Activated naive CD8-positive, alpha-beta T cell treated with anti-CD3 and anti-CD28 coated beads, Interleukin-2, amount 10 ng/mL, durations not matched to agents 7 days and 5 days (primary cell): ENCODE data around the gene UBE2V1. TPM values are rescaled to one million over a fixed set of nuclear protein-coding genes. Genes with fewer than 3 reads are reported as not detected.
"Not testable (repeated sequence)": the region's sequence is repeated elsewhere in the genome, so short reads cannot be mapped to it uniquely, and the experiment has no call there.

Experiments used
- ATAC-seq: fragments of 150-1000 bp; cut with Tn5 transposase; one replicate; pipeline ENCODE4 v1.10.0; 2021; ENCODE audit warnings: low read depth, moderate library complexity
- POLR2A ChIA-PET: fragments of 350-600 bp; sonication (Branson Sonifier 250); formaldehyde crosslinking; loops from one replicate; lab custom pipeline; 2021; ENCODE audit warnings: antibody characterized with exemption; lab: Charles Lee
- DNase-seq: peaks from one replicate; pipeline ENCODE4 v3.0.0; 2021
- H3K27ac Mint-ChIP-seq: one replicate; pipeline ENCODE4 v1.8.0; 2022; ENCODE audit warnings: mild to moderate bottlenecking, mixed read lengths
- H3K27me3 Mint-ChIP-seq: one replicate; pipeline ENCODE4 v1.8.0; 2022; ENCODE audit warnings: mild to moderate bottlenecking, moderate library complexity, mixed read lengths
- H3K36me3 Mint-ChIP-seq: one replicate; pipeline ENCODE4 v1.8.0; 2021; ENCODE audit warnings: mild to moderate bottlenecking, mixed read lengths
- H3K4me1 Mint-ChIP-seq: one replicate; pipeline ENCODE4 v1.8.0; 2021; ENCODE audit warnings: mixed read lengths
- H3K4me3 Mint-ChIP-seq: one replicate; pipeline ENCODE4 v1.8.0; 2022; ENCODE audit warnings: mild to moderate bottlenecking, moderate library complexity, mixed read lengths
- H3K9me3 Mint-ChIP-seq: one replicate; pipeline ENCODE4 v1.8.0; 2021; ENCODE audit warnings: mixed read lengths
- total RNA-seq, 2 experiments: library from RNA; stranded (reverse); gene quantifications; one replicate each; pipeline ENCODE4 v1.2.3, GENCODE V29; 2021

UBE2V1 gene
- total RNA-seq, 2 experiments from 2014 or later: 124 to 140 TPM

DNA sequence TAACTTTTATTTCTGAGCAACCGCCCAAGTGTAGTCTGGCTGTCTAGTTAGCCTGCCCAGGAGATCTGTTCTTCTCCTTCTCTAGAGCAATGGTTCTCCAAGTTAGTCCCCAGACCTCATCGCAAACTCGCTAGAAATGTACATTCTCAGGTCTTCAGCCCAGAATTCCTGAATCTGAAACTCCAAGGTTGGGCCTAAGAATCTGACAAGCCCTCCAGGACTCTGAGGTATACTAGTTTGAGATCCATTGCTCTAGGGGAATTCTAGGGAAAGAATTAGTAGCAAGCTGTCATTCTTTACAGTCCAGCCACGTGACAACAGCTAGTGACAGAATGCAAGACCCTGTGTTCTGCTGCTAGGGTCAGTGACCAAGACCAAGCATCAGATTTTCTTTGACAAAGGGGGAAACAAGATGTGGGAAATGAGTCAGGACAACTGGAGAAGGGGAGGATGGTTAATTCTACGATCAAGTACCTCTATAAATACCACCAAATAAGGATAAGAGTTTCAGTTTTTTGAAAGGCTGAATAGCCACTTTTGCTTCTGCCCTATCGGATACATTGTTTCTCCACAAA is 5.8 kb downstream of the UBE2V1 start:
- Mint-ChIP-seq H3K27me3 (no peaks in the 10 kb centered on the region), H3K4me3 (no peak overlapping the region), H3K27ac (no peak overlapping the region), H3K4me1 (peaks cover 55% of the 10 kb centered on the region), H3K36me3 (peaks cover 25% of the 10 kb centered on the region), H3K9me3 (no peaks in the 10 kb centered on the region)
- DNase-seq (no peak), ATAC-seq (no peak)
- POLR2A ChIA-PET: no interaction called here

DNA sequence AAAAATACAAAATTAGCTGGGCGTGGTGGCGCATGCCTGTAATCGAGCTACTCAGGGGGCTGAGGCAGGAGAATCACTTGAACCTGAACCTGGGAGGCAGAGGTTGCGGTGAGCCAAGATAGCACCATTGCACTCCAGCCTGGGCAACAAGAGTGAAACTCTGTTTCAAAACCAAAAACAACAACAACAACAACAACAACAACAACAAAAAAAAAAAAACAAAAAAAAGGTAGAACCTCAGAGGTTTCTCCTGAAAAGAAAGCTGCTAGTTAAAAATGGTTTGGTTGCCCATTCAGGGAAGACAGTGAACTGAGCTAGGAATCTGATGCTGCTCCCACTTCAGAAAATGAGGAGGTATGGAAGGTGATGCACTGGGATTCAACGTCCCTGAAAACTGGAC is 6.3 kb downstream of the UBE2V1 start:
- ATAC-seq, H3K27ac Mint-ChIP-seq, H3K9me3 Mint-ChIP-seq, H3K27me3 Mint-ChIP-seq, H3K4me3 Mint-ChIP-seq, DNase-seq: not testable (repeated sequence)
- Mint-ChIP-seq H3K36me3 (peaks cover 25% of the 10 kb centered on the region), H3K4me1 (peaks cover 53% of the 10 kb centered on the region)
- POLR2A ChIA-PET: interaction anchor here (0.9 kb wide), 1 partner anchor 10 kb away, joined by 3 read pairs; no protein-coding TSS in a partner anchor

- ATAC-seq, H3K27ac Mint-ChIP-seq, H3K9me3 Mint-ChIP-seq, H3K27me3 Mint-ChIP-seq, DNase-seq, H3K4me3 Mint-ChIP-seq: not testable (repeated sequence)
- Mint-ChIP-seq H3K4me1 (peaks cover 31% of the 10 kb centered on the region), H3K36me3 (peaks cover 21% of the 10 kb centered on the region)
- POLR2A ChIA-PET: interaction anchor here (0.6 kb wide), 1 partner anchor 67 kb away, joined by 3 read pairs; no protein-coding TSS in a partner anchor
Observed at GRCh38 chr20:50103464-50104107, 9.4 kb downstream of the UBE2V1 start.

DNA sequence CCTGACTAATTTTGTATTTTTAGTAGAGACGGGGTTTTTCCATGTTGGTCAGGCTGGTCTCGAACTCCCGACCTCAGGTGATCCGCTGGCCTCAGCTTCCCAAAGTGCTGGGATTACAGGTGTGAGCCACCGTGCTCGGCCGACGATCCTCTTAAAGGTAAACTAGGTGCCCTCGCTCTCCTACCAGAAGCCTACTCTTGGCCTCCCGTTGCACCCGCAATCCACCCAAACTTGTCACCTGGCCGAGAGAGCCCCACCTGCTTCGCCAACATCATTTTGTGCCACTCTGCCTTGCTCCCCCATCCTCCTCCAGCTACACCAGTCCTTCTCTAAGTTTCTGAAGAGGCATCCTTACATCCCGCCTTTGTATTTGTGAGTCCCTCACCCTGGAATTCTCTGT is 10.4 kb downstream of the UBE2V1 start:
- H3K4me1 Mint-ChIP-seq: peaks cover 26% of the 10 kb centered on the region
- ATAC-seq, H3K4me3 Mint-ChIP-seq, DNase-seq, H3K9me3 Mint-ChIP-seq, H3K27me3 Mint-ChIP-seq, H3K27ac Mint-ChIP-seq: not testable (repeated sequence)
- POLR2A ChIA-PET: interaction anchor here (0.6 kb wide), 1 partner anchor 17 kb away, joined by 3 read pairs; no protein-coding TSS in a partner anchor
- H3K36me3 Mint-ChIP-seq: peaks cover 17% of the 10 kb centered on the region

DNA sequence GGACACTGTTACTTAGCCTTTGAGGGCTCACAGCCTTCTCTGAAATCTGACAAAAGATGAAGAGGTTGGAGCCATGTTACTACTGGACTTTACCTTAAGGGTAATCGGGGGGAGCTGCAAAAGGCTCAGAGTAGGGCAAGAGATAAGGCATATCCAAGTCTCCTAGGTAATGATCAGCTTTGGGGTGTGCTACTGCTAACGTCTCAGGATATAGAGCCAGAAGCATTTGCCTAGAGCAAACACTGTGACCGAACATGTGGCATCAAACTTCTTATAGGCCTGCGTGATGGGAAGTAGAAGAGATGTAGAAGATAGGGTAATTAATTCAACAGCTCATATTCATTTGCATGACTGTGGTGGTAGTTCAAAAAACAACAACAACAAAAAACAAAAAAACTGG is 11.1 kb downstream of the UBE2V1 start:
- Mint-ChIP-seq H3K9me3 (no peaks in the 10 kb centered on the region), H3K27ac (no peak overlapping the region), H3K4me3 (no peak overlapping the region), H3K36me3 (peaks cover 17% of the 10 kb centered on the region), H3K27me3 (no peaks in the 10 kb centered on the region), H3K4me1 (peaks cover 22% of the 10 kb centered on the region)
- POLR2A ChIA-PET: interaction anchor here (0.6 kb wide), 1 partner anchor 18 kb away, joined by 3 read pairs; no protein-coding TSS in a partner anchor
- DNase-seq (no peak), ATAC-seq (no peak)

DNA sequence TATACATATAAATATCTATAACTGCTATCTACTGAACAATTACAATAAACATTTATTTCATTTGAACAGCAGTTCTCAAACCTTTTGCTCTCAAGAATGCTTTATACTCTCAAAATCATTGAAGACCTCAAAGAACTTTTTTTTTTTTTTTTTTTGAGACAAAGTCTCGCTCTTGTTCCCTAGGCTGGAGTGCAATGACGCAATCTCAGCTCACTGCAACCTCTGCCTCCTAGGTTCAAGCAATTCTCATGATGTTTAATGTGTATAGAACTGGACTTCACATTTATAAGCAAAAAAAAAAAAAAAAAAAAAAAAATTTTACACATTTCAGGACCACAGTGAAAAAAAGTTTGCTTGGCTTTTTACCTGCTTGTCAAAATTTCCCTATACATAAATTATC is 11.7 kb downstream of the UBE2V1 start:
- Mint-ChIP-seq H3K9me3 (no peaks in the 10 kb centered on the region), H3K4me1 (peaks cover 22% of the 10 kb centered on the region), H3K27ac (no peak overlapping the region), H3K36me3 (peaks cover 17% of the 10 kb centered on the region), H3K4me3 (no peak overlapping the region), H3K27me3 (no peaks in the 10 kb centered on the region)
- POLR2A ChIA-PET: no interaction called here
- ATAC-seq (no peak), DNase-seq (no peak)

GRCh38 chr20:50100552-50100951 is 12.4 kb downstream of the UBE2V1 start:
- DNase-seq: no peak
- H3K4me1 Mint-ChIP-seq: peaks cover 24% of the 10 kb centered on the region
- H3K27me3 Mint-ChIP-seq: no peaks in the 10 kb centered on the region
- no peak overlapping the region for H3K27ac Mint-ChIP-seq
- no peak for ATAC-seq
- peaks cover 17% of the 10 kb centered on the region for H3K36me3 Mint-ChIP-seq
- POLR2A ChIA-PET: no interaction called here
- no peaks in the 10 kb centered on the region for H3K9me3 Mint-ChIP-seq
- no peak overlapping the region for H3K4me3 Mint-ChIP-seq

- no peaks in the 10 kb centered on the region for H3K27me3 Mint-ChIP-seq
- H3K27ac Mint-ChIP-seq: no peak overlapping the region
- no peak for DNase-seq
- POLR2A ChIA-PET: interaction anchor here (1.0 kb wide), 1 partner anchor 53 kb away, joined by 3 read pairs; the partner anchor contains the start of gene PEDS1
- H3K4me3 Mint-ChIP-seq: no peak overlapping the region
- H3K36me3 Mint-ChIP-seq: peaks cover 23% of the 10 kb centered on the region
- H3K4me1 Mint-ChIP-seq: peaks cover 25% of the 10 kb centered on the region
- ATAC-seq: no peak
- H3K9me3 Mint-ChIP-seq: no peaks in the 10 kb centered on the region
Observed at GRCh38 chr20:50099565-50099991, 13.4 kb downstream of the UBE2V1 start.

DNA sequence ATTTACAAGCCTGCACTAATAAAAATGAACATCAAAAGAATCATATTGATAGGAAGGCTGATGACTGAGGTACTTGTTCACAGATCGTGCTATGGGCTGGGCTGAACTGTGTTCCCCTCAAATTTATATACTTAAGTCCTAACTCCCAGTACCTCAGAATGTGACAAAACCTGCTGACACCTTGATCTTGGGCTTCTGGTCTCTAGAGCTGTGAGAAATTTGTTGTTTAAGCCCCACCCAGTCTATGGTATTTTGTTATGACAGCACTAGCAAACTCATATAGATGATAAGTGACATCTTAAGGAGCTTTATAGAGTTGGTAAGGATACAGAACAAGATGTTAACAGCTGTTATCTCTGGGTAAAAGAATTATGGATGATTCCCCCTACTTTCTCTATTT is 13.8 kb downstream of the UBE2V1 start:
- no peak overlapping the region for H3K27ac Mint-ChIP-seq
- ATAC-seq: no peak
- H3K4me3 Mint-ChIP-seq: no peak overlapping the region
- POLR2A ChIA-PET: interaction anchor here (1.0 to 1.3 kb wide), 2 partner anchors 11 to 54 kb away, joined by 3 to 4 read pairs; partner anchors contain the start of gene PEDS1
- H3K4me1 Mint-ChIP-seq: peaks cover 25% of the 10 kb centered on the region
- DNase-seq: no peak
- peaks cover 27% of the 10 kb centered on the region for H3K36me3 Mint-ChIP-seq
- no peaks in the 10 kb centered on the region for H3K27me3 Mint-ChIP-seq
- H3K9me3 Mint-ChIP-seq: no peaks in the 10 kb centered on the region

GRCh38 chr20:50098259-50098658 is 14.7 kb downstream of the UBE2V1 start:
- no peaks in the 10 kb centered on the region for H3K27me3 Mint-ChIP-seq
- no peak for DNase-seq
- peaks cover 25% of the 10 kb centered on the region for H3K4me1 Mint-ChIP-seq
- H3K4me3 Mint-ChIP-seq: no peak overlapping the region
- H3K27ac Mint-ChIP-seq: peak overlapping the region; percentile 32
- H3K36me3 Mint-ChIP-seq: peaks cover 31% of the 10 kb centered on the region
- no peak for ATAC-seq
- POLR2A ChIA-PET: interaction anchor here (1.3 kb wide), 1 partner anchor 11 kb away, joined by 4 read pairs; no protein-coding TSS in a partner anchor
- H3K9me3 Mint-ChIP-seq: no peaks in the 10 kb centered on the region

DNA sequence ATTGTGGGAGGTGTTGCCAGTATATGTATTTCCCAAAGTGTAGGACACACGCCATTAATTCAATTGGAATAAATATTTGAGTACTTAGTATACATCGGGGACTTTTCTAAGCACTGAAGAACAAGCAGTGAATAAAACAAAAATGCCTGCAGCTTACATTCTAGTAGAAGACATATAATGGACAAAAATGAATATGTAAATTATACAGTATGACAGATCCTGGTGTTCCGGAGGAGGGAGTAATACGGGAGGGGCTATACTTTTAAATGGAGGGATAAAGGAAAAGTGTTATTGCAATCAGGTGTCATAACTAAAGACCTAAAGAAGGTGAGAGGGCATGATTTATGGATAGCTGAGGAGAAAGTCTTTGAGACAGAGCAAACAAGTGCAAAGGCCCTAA is 15.1 kb downstream of the UBE2V1 start:
- Mint-ChIP-seq H3K9me3 (no peaks in the 10 kb centered on the region), H3K27me3 (no peaks in the 10 kb centered on the region), H3K4me3 (no peak overlapping the region), H3K27ac (peak overlapping the region; percentile 32), H3K36me3 (peaks cover 33% of the 10 kb centered on the region), H3K4me1 (peaks cover 22% of the 10 kb centered on the region)
- ATAC-seq (no peak), DNase-seq (no peak)
- POLR2A ChIA-PET: interaction anchor here (1.3 kb wide), 1 partner anchor 12 kb away, joined by 4 read pairs; no protein-coding TSS in a partner anchor

- Mint-ChIP-seq H3K27me3 (no peaks in the 10 kb centered on the region), H3K9me3 (no peaks in the 10 kb centered on the region), H3K27ac (no peak overlapping the region), H3K4me1 (peaks cover 16% of the 10 kb centered on the region), H3K36me3 (peaks cover 30% of the 10 kb centered on the region), H3K4me3 (no peak overlapping the region)
- no peak for ATAC-seq
- POLR2A ChIA-PET: no interaction called here
- no peak for DNase-seq
Observed at GRCh38 chr20:50096237-50096636, 16.7 kb downstream of the UBE2V1 start.

GRCh38 chr20:50095476-50096078 is 17.4 kb downstream of the UBE2V1 start:
- Mint-ChIP-seq H3K4me1 (peaks cover 17% of the 10 kb centered on the region), H3K4me3 (no peak overlapping the region), H3K27me3 (no peaks in the 10 kb centered on the region), H3K9me3 (no peaks in the 10 kb centered on the region), H3K36me3 (peaks cover 29% of the 10 kb centered on the region), H3K27ac (no peak overlapping the region)
- no peak for DNase-seq
- ATAC-seq: no peak
- POLR2A ChIA-PET: no interaction called here
